Sigmoid colon (tissue), 7 donors: Measurements from ENCODE around the gene LCE3B. TPM values are rescaled to one million over a fixed set of nuclear protein-coding genes. Genes with fewer than 3 reads are reported as not detected.

Experiments
- polyA plus RNA-seq, 3 donors: library from polyadenylated mRNA; stranded (reverse); fragments of 200-250 nt; gene quantifications; one replicate each; pipeline ENCODE4 v1.2.3, GENCODE V29; 2013
- small RNA-seq, 3 donors: library from RNA; depleted of rRNA; stranded (forward); fragments of <200 nt; gene quantifications; one replicate each; pipeline ENCODE3, GENCODE V24; 2016
- total RNA-seq, 4 donors: library from RNA; depleted of rRNA; stranded (reverse); fragments of >200 nt; gene quantifications; one replicate each; pipeline ENCODE4 v1.1.0, GENCODE V29; 2016
- donor health status: healthy with polysubstance abuse.
- donor health status: Bipolar disorder and iron deficiency.
- donor health status: healthy.

The LCE3B gene
- total and polyA plus RNA-seq, 7 donors = not detected

Small RNA genes lying within 50 kb of the gene (small RNA-seq; reads per million reads assigned to genes)
- gene LCE3A (0 reads per million in 3 donors), gene LCE3B (0 reads per million in 3 donors)

Other genes starting within 250 kb of the LCE3B start
- gene CRNN, start 199.5 kb upstream of the LCE3B start, total RNA-seq = not detected
- 1 to 10 TPM in 1 of 3 donors, under 1 TPM in 1, not detected in 1; 0.61 to 3.6 TPM for gene CRNN, start 199.5 kb upstream of the LCE3B start, polyA plus RNA-seq
- not detected for gene LCE5A, start 103.0 kb upstream of the LCE3B start, total RNA-seq
- not detected for gene LCE5A, start 103.0 kb upstream of the LCE3B start, polyA plus RNA-seq
- not detected for gene CRCT1, start 99.3 kb upstream of the LCE3B start, total RNA-seq
- under 1 TPM in 1 of 3 donors, not detected in 2; 0.28 TPM for gene CRCT1, start 99.3 kb upstream of the LCE3B start, polyA plus RNA-seq
- gene LCE3E, start 47.0 kb upstream of the LCE3B start, total RNA-seq = not detected
- gene LCE3E, start 47.0 kb upstream of the LCE3B start, polyA plus RNA-seq = not detected
- gene LCE3D, start 33.3 kb upstream of the LCE3B start, total RNA-seq = not detected
- gene LCE3D, start 33.3 kb upstream of the LCE3B start, polyA plus RNA-seq = not detected
- not detected for gene LCE3C, start 13.6 kb upstream of the LCE3B start, total RNA-seq
- gene LCE3C, start 13.6 kb upstream of the LCE3B start, polyA plus RNA-seq = not detected
- not detected for gene LCE3A, start 9.3 kb downstream of the LCE3B start, total RNA-seq
- not detected for gene LCE3A, start 9.3 kb downstream of the LCE3B start, polyA plus RNA-seq
- not detected for gene LCE2D, start 49.6 kb downstream of the LCE3B start, total RNA-seq
- not detected for gene LCE2D, start 49.6 kb downstream of the LCE3B start, polyA plus RNA-seq
- gene LCE2C, start 61.5 kb downstream of the LCE3B start, total RNA-seq = not detected
- gene LCE2C, start 61.5 kb downstream of the LCE3B start, polyA plus RNA-seq = not detected
- gene LCE2B, start 72.3 kb downstream of the LCE3B start, total RNA-seq = not detected
- not detected for gene LCE2B, start 72.3 kb downstream of the LCE3B start, polyA plus RNA-seq
- not detected for gene LCE2A, start 84.5 kb downstream of the LCE3B start, total RNA-seq
- not detected for gene LCE2A, start 84.5 kb downstream of the LCE3B start, polyA plus RNA-seq
- gene LCE4A, start 94.3 kb downstream of the LCE3B start, total RNA-seq = not detected
- gene LCE4A, start 94.3 kb downstream of the LCE3B start, polyA plus RNA-seq = not detected
- gene KPRP, start 144.2 kb downstream of the LCE3B start, total RNA-seq = not detected
- not detected for gene KPRP, start 144.2 kb downstream of the LCE3B start, polyA plus RNA-seq
- gene LCE1F, start 161.3 kb downstream of the LCE3B start, total RNA-seq = not detected
- not detected for gene LCE1F, start 161.3 kb downstream of the LCE3B start, polyA plus RNA-seq
- gene LCE1E, start 172.4 kb downstream of the LCE3B start, total RNA-seq = not detected
- not detected for gene LCE1E, start 172.4 kb downstream of the LCE3B start, polyA plus RNA-seq
- not detected for gene LCE1D, start 182.9 kb downstream of the LCE3B start, total RNA-seq
- gene LCE1D, start 182.9 kb downstream of the LCE3B start, polyA plus RNA-seq = not detected
- not detected for gene LCE1C, start 192.8 kb downstream of the LCE3B start, total RNA-seq
- gene LCE1C, start 192.8 kb downstream of the LCE3B start, polyA plus RNA-seq = not detected
- gene LCE1B, start 198.2 kb downstream of the LCE3B start, total RNA-seq = not detected
- gene LCE1B, start 198.2 kb downstream of the LCE3B start, polyA plus RNA-seq = not detected
- gene LCE1A, start 213.7 kb downstream of the LCE3B start, total RNA-seq = not detected
- gene LCE1A, start 213.7 kb downstream of the LCE3B start, polyA plus RNA-seq = not detected
- not detected for gene LCE6A, start 229.0 kb downstream of the LCE3B start, total RNA-seq
- gene LCE6A, start 229.0 kb downstream of the LCE3B start, polyA plus RNA-seq = 1 to 10 TPM in 1 of 3 donors, not detected in 2; 2.4 TPM
- gene LCE7A, start 246.2 kb downstream of the LCE3B start, total RNA-seq = not detected
- not detected for gene LCE7A, start 246.2 kb downstream of the LCE3B start, polyA plus RNA-seq